Adipocyte (in vitro differentiated cells): ENCODE measurements around the gene PPIA.
"Not testable (repeated sequence)": the region's sequence is repeated elsewhere in the genome, so short reads cannot be mapped to it uniquely, and the experiment has no call there.

ENCODE experiments used
- DNase-seq: peaks from one replicate; pipeline ENCODE4 v3.0.0-alpha.2; 2015; ENCODE audit warnings: low read depth
- H3K27me3 ChIP-seq: replicated peaks from 2 replicates; pipeline ENCODE4 v1.7.0; 2013; ENCODE audit warnings: mild to moderate bottlenecking, low read length, moderate library complexity; ENCODE audit not compliant: control insufficient read depth, insufficient read depth
- H3K36me3 ChIP-seq: 2 replicates; pipeline ENCODE4 v1.7.0; 2013; ENCODE audit warnings: low read length, mild to moderate bottlenecking, moderate library complexity; ENCODE audit not compliant: control insufficient read depth, insufficient read depth, severe bottlenecking
- H3K4me1 ChIP-seq: 2 replicates; pipeline ENCODE4 v1.7.0; 2013; ENCODE audit warnings: mild to moderate bottlenecking, low read length, moderate library complexity; ENCODE audit not compliant: control insufficient read depth, insufficient read depth
- H3K4me3 ChIP-seq: 2 replicates; pipeline ENCODE4 v1.7.0; 2013; ENCODE audit warnings: mild to moderate bottlenecking, low read length, moderate library complexity
- H3K9ac ChIP-seq: 2 replicates; pipeline ENCODE4 v1.7.0; 2013; ENCODE audit warnings: mild to moderate bottlenecking, low read length, moderate library complexity
- H3K9me3 ChIP-seq: 2 replicates; pipeline ENCODE4 v1.7.0; 2013; ENCODE audit warnings: mild to moderate bottlenecking, low read length, moderate library complexity; ENCODE audit not compliant: control insufficient read depth

The PPIA gene

GRCh38 chr7:44846390-44846789 is 49.9 kb downstream of the PPIA start:
- H3K27me3 ChIP-seq, H3K36me3 ChIP-seq, H3K9me3 ChIP-seq: not testable (repeated sequence)
- peak overlapping the region; percentile 93 for H3K9ac ChIP-seq
- H3K4me1 ChIP-seq: peaks cover 34% of the 10 kb centered on the region
- H3K4me3 ChIP-seq: peak overlapping the region; percentile 96
- peak; percentile 15 for DNase-seq

- H3K36me3 ChIP-seq: no peaks in the 10 kb centered on the region
- no peaks in the 10 kb centered on the region for H3K9me3 ChIP-seq
- H3K27me3 ChIP-seq: no peaks in the 10 kb centered on the region
- peak overlapping the region; percentile 96 for H3K4me3 ChIP-seq
- H3K4me1 ChIP-seq: peaks cover 32% of the 10 kb centered on the region
- H3K9ac ChIP-seq: peak overlapping the region; percentile 93
- peak; percentile 43 for DNase-seq
Observed at GRCh38 chr7:44846816-44847508, 50.5 kb downstream of the PPIA start.

GRCh38 chr7:44847509-44847919 is 51.0 kb downstream of the PPIA start:
- Histone ChIP-seq H3K9ac (peak overlapping the region; percentile 93), H3K36me3 (no peaks in the 10 kb centered on the region), H3K9me3 (no peaks in the 10 kb centered on the region), H3K27me3 (no peaks in the 10 kb centered on the region), H3K4me1 (peaks cover 28% of the 10 kb centered on the region), H3K4me3 (peak overlapping the region; percentile 96)
- DNase-seq: peak; percentile 94

GRCh38 chr7:44847920-44848634 is 51.6 kb downstream of the PPIA start, which contains the start of gene H2AZ2:
Gene H2AZ2, minus strand, starts transcription at chr7:44848087. Its CDS starts 116 bp downstream, at chr7:44847971.
- peak within 1 kb of the TSS; percentile 96 for H3K4me3 ChIP-seq
- no peaks in the 10 kb centered on the region for H3K36me3 ChIP-seq
- no peaks in the 10 kb centered on the region for H3K27me3 ChIP-seq
- DNase-seq: peak; percentile 100
- H3K4me1 ChIP-seq: peaks cover 24% of the 10 kb centered on the region
- peak within 1 kb of the TSS; percentile 93 for H3K9ac ChIP-seq
- H3K9me3 ChIP-seq: no peaks in the 10 kb centered on the region

GRCh38 chr7:44849259-44849884 is 52.9 kb downstream of the PPIA start:
- no peak for DNase-seq
- H3K27me3 ChIP-seq: no peaks in the 10 kb centered on the region
- H3K36me3 ChIP-seq: no peaks in the 10 kb centered on the region
- no peaks in the 10 kb centered on the region for H3K9me3 ChIP-seq
- peaks cover 22% of the 10 kb centered on the region for H3K4me1 ChIP-seq
- H3K4me3 ChIP-seq: peak overlapping the region; percentile 92
- H3K9ac ChIP-seq: peak overlapping the region; percentile 87

GRCh38 chr7:44849885-44850544 is 53.5 kb downstream of the PPIA start:
- DNase-seq: peak; percentile 28
- Histone ChIP-seq H3K4me1 (peaks cover 18% of the 10 kb centered on the region), H3K9ac (no peak overlapping the region), H3K9me3 (no peaks in the 10 kb centered on the region), H3K4me3 (no peak overlapping the region), H3K36me3 (no peaks in the 10 kb centered on the region), H3K27me3 (no peaks in the 10 kb centered on the region)

- H3K27me3 ChIP-seq: no peaks in the 10 kb centered on the region
- H3K9ac ChIP-seq: no peak overlapping the region
- H3K36me3 ChIP-seq: no peaks in the 10 kb centered on the region
- no peak overlapping the region for H3K4me3 ChIP-seq
- no peak for DNase-seq
- H3K4me1 ChIP-seq: peaks cover 2% of the 10 kb centered on the region
- H3K9me3 ChIP-seq: no peaks in the 10 kb centered on the region
Observed at GRCh38 chr7:44852590-44852989, 56.1 kb downstream of the PPIA start.
